ENCODE measurements around the gene UBE2QL1. TPM values are rescaled to one million over a fixed set of nuclear protein-coding genes. Genes with fewer than 3 reads are reported as not detected.

The UBE2QL1 gene
- total RNA-seq, 1 experiment from 2014 or later = not detected

GRCh38 chr5:6462671-6463070 lies 14.0 kb downstream of the UBE2QL1 start:
- RAD21 ChIA-PET (ENCODE audit: low non-redundant PET in 1 of 2, low total read pairs in 2 of 2, uncharacterized antibody in 2 of 2, unreplicated experiment in 2 of 2) = no interaction called here
- BruUV-seq (replicated peaks) = no TSS peak
- intact Hi-C loops (cut with micrococcal nuclease) = no loop called here

GRCh38 chr5:6464441-6464840 lies 15.8 kb downstream of the UBE2QL1 start:
- CTCF ChIA-PET = no interaction called here
- H3K79me2 ChIP-seq (ENCODE audit: insufficient read depth, low read length) = no peaks in the 10 kb centered on the region
- no peak for ATAC-seq
- TF ChIP-seq CBX3 (IDR thresholded peaks at IDR 0.05; ENCODE audit: low read depth) (no peak), ZFX (IDR thresholded peaks at IDR 0.05) (no peak), RAD21 (IDR thresholded peaks at IDR 0.05; ENCODE audit: low read depth) (no peak), JUND (IDR thresholded peaks at IDR 0.05) (no peak), SP1 (IDR thresholded peaks at IDR 0.05; ENCODE audit: low read depth) (no peak), ZBTB33 (IDR thresholded peaks at IDR 0.05; ENCODE audit: extremely low read depth, insufficient replicate concordance, low read length) (no peak), TCF7L2 (IDR thresholded peaks at IDR 0.05; ENCODE audit: borderline replicate concordance, extremely low read depth, insufficient read depth, insufficient read length) (no peak), EGR1 (IDR thresholded peaks at IDR 0.05; ENCODE audit: low read depth) (no peak), CEBPB (IDR thresholded peaks at IDR 0.05; ENCODE audit: low read depth) (no peak), ELF1 (IDR thresholded peaks at IDR 0.05; ENCODE audit: borderline replicate concordance, low read depth) (no peak), EZH2phosphoT487 (IDR thresholded peaks at IDR 0.05; ENCODE audit: borderline replicate concordance) (no peak)
- TF ChIP-seq, protein P1, sequence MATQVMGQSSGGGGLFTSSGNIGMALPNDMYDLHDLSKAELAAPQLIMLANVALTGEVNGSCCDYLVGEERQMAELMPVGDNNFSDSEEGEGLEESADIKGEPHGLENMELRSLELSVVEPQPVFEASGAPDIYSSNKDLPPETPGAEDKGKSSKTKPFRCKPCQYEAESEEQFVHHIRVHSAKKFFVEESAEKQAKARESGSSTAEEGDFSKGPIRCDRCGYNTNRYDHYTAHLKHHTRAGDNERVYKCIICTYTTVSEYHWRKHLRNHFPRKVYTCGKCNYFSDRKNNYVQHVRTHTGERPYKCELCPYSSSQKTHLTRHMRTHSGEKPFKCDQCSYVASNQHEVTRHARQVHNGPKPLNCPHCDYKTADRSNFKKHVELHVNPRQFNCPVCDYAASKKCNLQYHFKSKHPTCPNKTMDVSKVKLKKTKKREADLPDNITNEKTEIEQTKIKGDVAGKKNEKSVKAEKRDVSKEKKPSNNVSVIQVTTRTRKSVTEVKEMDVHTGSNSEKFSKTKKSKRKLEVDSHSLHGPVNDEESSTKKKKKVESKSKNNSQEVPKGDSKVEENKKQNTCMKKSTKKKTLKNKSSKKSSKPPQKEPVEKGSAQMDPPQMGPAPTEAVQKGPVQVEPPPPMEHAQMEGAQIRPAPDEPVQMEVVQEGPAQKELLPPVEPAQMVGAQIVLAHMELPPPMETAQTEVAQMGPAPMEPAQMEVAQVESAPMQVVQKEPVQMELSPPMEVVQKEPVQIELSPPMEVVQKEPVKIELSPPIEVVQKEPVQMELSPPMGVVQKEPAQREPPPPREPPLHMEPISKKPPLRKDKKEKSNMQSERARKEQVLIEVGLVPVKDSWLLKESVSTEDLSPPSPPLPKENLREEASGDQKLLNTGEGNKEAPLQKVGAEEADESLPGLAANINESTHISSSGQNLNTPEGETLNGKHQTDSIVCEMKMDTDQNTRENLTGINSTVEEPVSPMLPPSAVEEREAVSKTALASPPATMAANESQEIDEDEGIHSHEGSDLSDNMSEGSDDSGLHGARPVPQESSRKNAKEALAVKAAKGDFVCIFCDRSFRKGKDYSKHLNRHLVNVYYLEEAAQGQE (IDR thresholded peaks at IDR 0.05; ENCODE audit: low read depth) = no peak

More at GRCh38 chr5:6462671-6463070, 14.0 kb downstream of the UBE2QL1 start:
- Histone ChIP-seq H3K27ac (ENCODE audit: low read depth, low read length) (no peak overlapping the region), H3K36me3 (ENCODE audit: control insufficient read depth in 1 of 2, insufficient read depth in 2 of 2, low read length in 2 of 2) (no peaks in the 10 kb centered on the region), H3K79me2 (ENCODE audit: insufficient read depth, low read length) (no peaks in the 10 kb centered on the region), H2AFZ (ENCODE audit: low read depth, low read length, poor library complexity, severe bottlenecking) (no peak overlapping the region), H3K9me3 (ENCODE audit: control insufficient read depth in 1 of 2, insufficient read depth in 1 of 2, low read depth in 1 of 2, low read length in 2 of 2) (no peaks in the 10 kb centered on the region), H4K20me1 (ENCODE audit: insufficient read depth) (no peaks in the 10 kb centered on the region), H3K27me3 (ENCODE audit: insufficient read depth, low read length) (peaks cover 28% of the 10 kb centered on the region), H3K9me2 (ENCODE audit: insufficient read depth) (no peaks in the 10 kb centered on the region), H3K4me3 (replicated peaks in 1 of 2; ENCODE audit: low read depth in 1 of 2, low read length in 2 of 2) (no peak overlapping the region), H3K9ac (ENCODE audit: low read length) (no peak overlapping the region), H3K4me2 (ENCODE audit: low read length) (no peak overlapping the region), H3K4me1 (ENCODE audit: control insufficient read depth in 1 of 2, insufficient read depth in 2 of 2, low read length in 2 of 2) (no peaks in the 10 kb centered on the region)
- DNase-seq (ENCODE audit: low read depth, low spot score) (no peak), ATAC-seq (no peak)
- POLR2A ChIA-PET = no interaction called here
- TF ChIP-seq RAD21 (IDR thresholded peaks at IDR 0.05; ENCODE audit: low read depth) = no peak
- no peak for TF ChIP-seq CEBPB (IDR thresholded peaks at IDR 0.05; ENCODE audit: low read depth)
- no peak for TF ChIP-seq POLR2AphosphoS5 (IDR thresholded peaks at IDR 0.05; ENCODE audit: low read depth, low read length)
- TF ChIP-seq CBX3 (IDR thresholded peaks at IDR 0.05; ENCODE audit: low read depth) = no peak
- no peak for TF ChIP-seq EZH2phosphoT487 (IDR thresholded peaks at IDR 0.05; ENCODE audit: borderline replicate concordance)
- no peak for TF ChIP-seq SIN3A (IDR thresholded peaks at IDR 0.05; ENCODE audit: low read depth)
- no peak for TF ChIP-seq ATF3 (IDR thresholded peaks at IDR 0.05)
- TF ChIP-seq JUND (IDR thresholded peaks at IDR 0.05) = no peak
- TF ChIP-seq, protein P2, sequence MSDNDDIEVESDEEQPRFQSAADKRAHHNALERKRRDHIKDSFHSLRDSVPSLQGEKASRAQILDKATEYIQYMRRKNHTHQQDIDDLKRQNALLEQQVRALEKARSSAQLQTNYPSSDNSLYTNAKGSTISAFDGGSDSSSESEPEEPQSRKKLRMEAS (IDR thresholded peaks at IDR 0.05) = no peak
- no peak for TF ChIP-seq SRF (IDR thresholded peaks at IDR 0.05; ENCODE audit: low read depth)
- CTCF ChIA-PET = no interaction called here

More at GRCh38 chr5:6464441-6464840, 15.8 kb downstream of the UBE2QL1 start:
- Histone ChIP-seq H3K4me1 (ENCODE audit: control insufficient read depth in 1 of 2, insufficient read depth in 2 of 2, low read length in 2 of 2) (no peaks in the 10 kb centered on the region), H4K20me1 (ENCODE audit: insufficient read depth) (no peaks in the 10 kb centered on the region), H3K27me3 (ENCODE audit: insufficient read depth, low read length) (peaks cover 19% of the 10 kb centered on the region), H3K27ac (ENCODE audit: low read depth, low read length) (no peak overlapping the region), H3K4me2 (ENCODE audit: low read length) (no peak overlapping the region), H3K4me3 (replicated peaks in 1 of 2; ENCODE audit: low read depth in 1 of 2, low read length in 2 of 2) (no peak overlapping the region), H2AFZ (ENCODE audit: low read depth, low read length, poor library complexity, severe bottlenecking) (no peak overlapping the region), H3K9me2 (ENCODE audit: insufficient read depth) (no peaks in the 10 kb centered on the region), H3K9me3 (ENCODE audit: control insufficient read depth in 1 of 2, insufficient read depth in 1 of 2, low read depth in 1 of 2, low read length in 2 of 2) (no peaks in the 10 kb centered on the region), H3K36me3 (ENCODE audit: control insufficient read depth in 1 of 2, insufficient read depth in 2 of 2, low read length in 2 of 2) (no peaks in the 10 kb centered on the region), H3K9ac (ENCODE audit: low read length) (no peak overlapping the region)
- RAD21 ChIA-PET (ENCODE audit: low non-redundant PET in 1 of 2, low total read pairs in 2 of 2, uncharacterized antibody in 2 of 2, unreplicated experiment in 2 of 2) = no interaction called here
- intact Hi-C loops (cut with micrococcal nuclease) = no loop called here
- no TSS peak for BruUV-seq (replicated peaks)
- POLR2A ChIA-PET = no interaction called here
- DNase-seq (ENCODE audit: low read depth, low spot score) = no peak

Measured in HCT116 (cell line).